DOHH2 (cell line): ENCODE measurements around the gene TRMU.

Source experiments
- H3F3A ChIP-seq: fragments of 200-600 bp; sonication (generic), shearing (Covaris generic); 2 replicates; pipeline ENCODE4 v1.6.0; 2016; ENCODE audit warnings: antibody characterized with exemption, mild to moderate bottlenecking; ENCODE audit not compliant: control insufficient read depth, insufficient read depth
- H3K27ac ChIP-seq: fragments of 200-600 bp; sonication (generic); 2 replicates; pipeline ENCODE4 v1.5.1; 2014; ENCODE audit warnings: low read depth, mild to moderate bottlenecking, low read length, moderate library complexity
- H3K27me3 ChIP-seq: fragments of 200-600 bp; sonication (generic); 2 replicates; pipeline ENCODE4 v1.6.1; 2014; ENCODE audit warnings: mild to moderate bottlenecking, low read length, mixed read lengths; ENCODE audit not compliant: control insufficient read depth
- H3K36me3 ChIP-seq: fragments of 200-600 bp; sonication (generic); 2 replicates; pipeline ENCODE4 v1.6.1; 2014; ENCODE audit warnings: mild to moderate bottlenecking, low read length, moderate library complexity, mixed read lengths; ENCODE audit not compliant: control insufficient read depth
- H3K4me1 ChIP-seq: fragments of 200-600 bp; sonication (generic); 2 replicates; pipeline ENCODE4 v1.6.1; 2014; ENCODE audit warnings: mild to moderate bottlenecking, low read length, mixed read lengths; ENCODE audit not compliant: control insufficient read depth
- H3K4me2 ChIP-seq: fragments of 200-600 bp; sonication (generic); 2 replicates; pipeline ENCODE4 v1.6.0; 2014; ENCODE audit warnings: mild to moderate bottlenecking, low read length, moderate library complexity
- H3K4me3 ChIP-seq: fragments of 200-600 bp; sonication (generic); 2 replicates; pipeline ENCODE4 v1.5.1; 2014; ENCODE audit warnings: mild to moderate bottlenecking, low read length, mixed read lengths
- H3K79me2 ChIP-seq: fragments of 200-600 bp; sonication (generic); 2 replicates; pipeline ENCODE4 v1.6.1; 2014; ENCODE audit warnings: mild to moderate bottlenecking, low read length, mixed read lengths; ENCODE audit not compliant: control insufficient read depth
- H3K9me2 ChIP-seq: fragments of 200-600 bp; sonication (generic); replicated peaks from 2 replicates; pipeline ENCODE4 v1.6.1; 2014; ENCODE audit warnings: mild to moderate bottlenecking, low read length, mixed read lengths; ENCODE audit not compliant: control insufficient read depth
- H3K9me3 ChIP-seq: fragments of 200-600 bp; sonication (generic); 2 replicates; pipeline ENCODE4 v1.6.1; 2014; ENCODE audit warnings: antibody characterized with exemption, low read length, mixed read lengths; ENCODE audit not compliant: control insufficient read depth, insufficient read depth
- H4K20me1 ChIP-seq: fragments of 200-600 bp; sonication (generic); 2 replicates; pipeline ENCODE4 v1.6.0; 2014; ENCODE audit warnings: low read depth, mild to moderate bottlenecking, antibody characterized with exemption, low read length, moderate library complexity; ENCODE audit not compliant: control insufficient read depth, insufficient read depth
- CTCF ChIP-seq: fragments of 200-600 bp; sonication (generic); IDR thresholded peaks from one replicate; pipeline ENCODE4 v1.5.1; 2014; ENCODE audit warnings: antibody characterized with exemption, mild to moderate bottlenecking, low read depth, low read length; ENCODE audit not compliant: poor library complexity, severe bottlenecking
- EZH2phosphoT487 ChIP-seq: fragments of 200-600 bp; sonication (generic); IDR thresholded peaks from 2 replicates; pipeline ENCODE4 v1.6.1; 2017; ENCODE audit warnings: borderline replicate concordance, mild to moderate bottlenecking, antibody characterized with exemption, low read length, moderate library complexity, mixed read lengths

The TRMU gene

GRCh38 chr22:46340676-46341075 is 5.2 kb downstream of the TRMU start:
- Histone ChIP-seq H3K4me2 (no peak overlapping the region), H3K27me3 (no peaks in the 10 kb centered on the region), H3K79me2 (peaks cover 47% of the 10 kb centered on the region), H3K9me3 (no peaks in the 10 kb centered on the region), H3K9me2 (no peaks in the 10 kb centered on the region), H4K20me1 (peaks cover 5% of the 10 kb centered on the region; the same call in 1 of the 2 replicates), H3K4me1 (peaks cover 10% of the 10 kb centered on the region), H3K27ac (no peak overlapping the region), H3K36me3 (peaks cover 88% of the 10 kb centered on the region), H3F3A (no peaks in the 10 kb centered on the region), H3K4me3 (no peak overlapping the region)
- TF ChIP-seq CTCF (no peak), EZH2phosphoT487 (no peak)

- TF ChIP-seq CTCF (no peak), EZH2phosphoT487 (no peak)
- Histone ChIP-seq H3K9me2 (no peaks in the 10 kb centered on the region), H3K4me2 (no peak overlapping the region), H3F3A (no peaks in the 10 kb centered on the region), H3K79me2 (0 out of 2 replicates have a peak, but pooled peaks cover 3% of the 10 kb centered on the region), H3K27me3 (no peaks in the 10 kb centered on the region), H3K9me3 (no peaks in the 10 kb centered on the region), H3K27ac (no peak overlapping the region), H3K4me1 (no peaks in the 10 kb centered on the region), H4K20me1 (0 out of 2 replicates have a peak, but pooled peaks cover 4% of the 10 kb centered on the region), H3K36me3 (peaks cover 95% of the 10 kb centered on the region), H3K4me3 (no peak overlapping the region)
Observed at GRCh38 chr22:46346680-46347405, 11.3 kb downstream of the TRMU start.

- Histone ChIP-seq H3K9me2 (no peaks in the 10 kb centered on the region), H3K27ac (no peak overlapping the region), H3K9me3 (no peaks in the 10 kb centered on the region)
Observed at GRCh38 chr22:46347646-46348045, 12.1 kb downstream of the TRMU start.

More at GRCh38 chr22:46347646-46348045, 12.1 kb downstream of the TRMU start:
- H3K27me3 ChIP-seq: no peaks in the 10 kb centered on the region
- TF ChIP-seq EZH2phosphoT487: no peak
- TF ChIP-seq CTCF: no peak
- H3K4me1 ChIP-seq: no peaks in the 10 kb centered on the region
- H4K20me1 ChIP-seq: 0 out of 2 replicates have a peak, but pooled peaks cover 4% of the 10 kb centered on the region
- H3F3A ChIP-seq: no peaks in the 10 kb centered on the region
- no peak overlapping the region for H3K4me2 ChIP-seq
- H3K79me2 ChIP-seq: 0 out of 2 replicates have a peak, but pooled peaks cover 3% of the 10 kb centered on the region
- H3K36me3 ChIP-seq: peaks cover 95% of the 10 kb centered on the region
- H3K4me3 ChIP-seq: no peak overlapping the region
